HepG2 (cell line): ENCODE data around the gene MAPK1. TPM values are rescaled to one million over a fixed set of nuclear protein-coding genes. Genes with fewer than 3 reads are reported as not detected.

Experiments used
- CEBPG ChIP-seq: IDR thresholded peaks from 2 replicates; pipeline ENCODE4 v1.6.1; 2016
- CHCHD3 ChIP-seq: sonication (generic); formaldehyde crosslinking; IDR thresholded peaks from 2 replicates; pipeline ENCODE4 v1.8.0; 2022; ENCODE audit warnings: mild to moderate bottlenecking, missing genetic modification reagents, moderate library complexity
- ELF3 ChIP-seq: IDR thresholded peaks from 2 replicates; pipeline ENCODE4 v1.6.1; 2016; ENCODE audit warnings: missing genetic modification reagents, missing compliant biosample characterization
- HDAC1 ChIP-seq: sonication (generic); formaldehyde crosslinking; IDR thresholded peaks from 2 replicates; pipeline ENCODE4 v1.5.1; 2020; ENCODE audit warnings: mild to moderate bottlenecking, missing genetic modification reagents
- HMG20B ChIP-seq: conservative IDR thresholded peaks from 2 replicates; pipeline ENCODE4 v1.6.1; 2016; ENCODE audit warnings: missing genetic modification reagents, missing compliant biosample characterization
- NCOR1 ChIP-seq: fragments of 200-600 bp; sonication (generic); IDR thresholded peaks from 2 replicates; pipeline ENCODE4 v1.7.0; 2017; ENCODE audit warnings: antibody characterized with exemption, low read length, borderline replicate concordance
- NFAT5 ChIP-seq: sonication (generic); formaldehyde crosslinking; IDR thresholded peaks from 2 replicates; pipeline ENCODE4 v1.4.0; 2020; ENCODE audit warnings: missing genetic modification reagents
- PHF21A ChIP-seq: sonication (generic); formaldehyde crosslinking; IDR thresholded peaks from 2 replicates; pipeline ENCODE4 v1.5.0; 2020; ENCODE audit warnings: mild to moderate bottlenecking, missing genetic modification reagents
- POGK ChIP-seq: sonication (generic); formaldehyde crosslinking; conservative IDR thresholded peaks from 2 replicates; pipeline ENCODE4 v1.8.0; 2022; ENCODE audit warnings: mild to moderate bottlenecking, moderate library complexity, missing genetic modification reagents
- ZNF180 ChIP-seq: sonication (generic); formaldehyde crosslinking; IDR thresholded peaks from 2 replicates; pipeline ENCODE4 v1.4.0; 2020; ENCODE audit warnings: low read depth, missing genetic modification reagents, borderline replicate concordance
- ZNF574 ChIP-seq: sonication (generic); formaldehyde crosslinking; IDR thresholded peaks from 2 replicates; pipeline ENCODE4 v1.4.0; 2020; ENCODE audit warnings: missing genetic modification reagents
- polyA plus RNA-seq, 8 experiments: library from polyadenylated mRNA; depleted of rRNA in 3 of 8; stranded (reverse) in 7 of 8; unstranded in 1 of 8; fragments of >200 nt; fragmentation: Illumina TruSeq in 4 of 8; extraction: Trizol in 4 of 8; gene quantifications; 2 replicates each; pipeline versions ENCODE4 v1.2.1 to v1.2.3, GENCODE V29; 2011 to 2016; ENCODE audit warnings: low read depth in 4 of 8, missing spikeins in 1 of 8, mixed read lengths in 1 of 8; ENCODE audit not compliant: insufficient read depth in 1 of 8
- total RNA-seq, 5 experiments: library from RNA; depleted of rRNA; stranded (reverse); fragments of >200 nt; fragmentation: Illumina TruSeq; extraction: Trizol; gene quantifications; 2 replicates each; pipeline ENCODE4 v1.2.3, GENCODE V29; 2016; ENCODE audit warnings: low read depth in 1 of 5
- TF ChIP-seq, protein P1 (sequence below): sonication (generic); formaldehyde crosslinking; IDR thresholded peaks from 2 replicates; pipeline ENCODE4 v1.4.0; 2020; ENCODE audit warnings: missing genetic modification reagents, borderline replicate concordance

MAPK1 gene
- total and polyA plus RNA-seq, 2 of the 13 experiments (the other 11 are each of a cell fraction or from before 2014, with no cell fraction given) = 107 to 114 TPM

DNA sequence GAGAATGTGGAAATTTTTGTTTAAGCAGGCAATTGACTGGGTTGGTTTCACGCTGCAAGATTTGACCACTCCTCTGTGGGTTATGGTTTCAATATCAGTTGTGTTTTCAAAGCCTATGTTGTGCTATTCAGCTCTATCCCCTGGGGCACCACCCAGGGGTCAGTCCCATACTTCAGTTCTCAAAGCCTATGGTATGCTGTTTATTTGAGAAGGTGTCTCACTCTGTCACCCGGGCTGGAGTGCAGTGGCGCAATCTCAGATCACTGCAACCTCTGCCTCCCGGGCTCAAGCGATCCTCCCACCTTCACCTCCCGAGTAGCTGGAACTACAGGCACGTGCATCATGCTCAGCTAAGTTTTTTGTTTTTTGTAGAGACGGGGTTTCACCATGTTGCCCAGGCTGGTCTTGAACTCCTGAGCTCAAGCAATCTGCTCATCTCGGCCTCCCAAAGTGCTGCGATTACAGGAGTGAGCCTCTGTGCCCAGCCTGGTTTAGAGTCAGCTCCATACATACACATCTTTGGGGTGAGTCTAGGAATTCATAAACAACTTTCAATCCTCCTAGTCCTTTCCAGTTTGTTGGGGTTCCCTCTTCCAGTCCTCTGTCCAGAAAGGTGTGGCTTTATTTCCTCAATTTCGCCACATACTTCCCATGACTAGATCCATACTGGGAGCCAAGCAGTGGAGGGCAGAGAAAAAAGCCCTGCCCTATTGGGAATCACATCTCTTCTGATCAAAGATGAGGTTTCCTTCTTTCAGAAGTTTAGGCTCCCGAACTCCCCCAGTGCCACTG is 35.0 kb upstream of the MAPK1 start (continued):
- TF ChIP-seq NFAT5 (CRISPR knock-in tag) = no peak
- TF ChIP-seq NCOR1 = no peak
- TF ChIP-seq ELF3 (CRISPR knock-in tag) = no peak
- no peak for TF ChIP-seq HDAC1 (CRISPR knock-in tag)
- 0 out of 2 replicates have a peak, but pooled peaks have one; percentile 24 for TF ChIP-seq PHF21A (CRISPR knock-in tag)
- TF ChIP-seq CEBPG (CRISPR knock-in tag) = peak; percentile 89
- TF ChIP-seq, protein P1, sequence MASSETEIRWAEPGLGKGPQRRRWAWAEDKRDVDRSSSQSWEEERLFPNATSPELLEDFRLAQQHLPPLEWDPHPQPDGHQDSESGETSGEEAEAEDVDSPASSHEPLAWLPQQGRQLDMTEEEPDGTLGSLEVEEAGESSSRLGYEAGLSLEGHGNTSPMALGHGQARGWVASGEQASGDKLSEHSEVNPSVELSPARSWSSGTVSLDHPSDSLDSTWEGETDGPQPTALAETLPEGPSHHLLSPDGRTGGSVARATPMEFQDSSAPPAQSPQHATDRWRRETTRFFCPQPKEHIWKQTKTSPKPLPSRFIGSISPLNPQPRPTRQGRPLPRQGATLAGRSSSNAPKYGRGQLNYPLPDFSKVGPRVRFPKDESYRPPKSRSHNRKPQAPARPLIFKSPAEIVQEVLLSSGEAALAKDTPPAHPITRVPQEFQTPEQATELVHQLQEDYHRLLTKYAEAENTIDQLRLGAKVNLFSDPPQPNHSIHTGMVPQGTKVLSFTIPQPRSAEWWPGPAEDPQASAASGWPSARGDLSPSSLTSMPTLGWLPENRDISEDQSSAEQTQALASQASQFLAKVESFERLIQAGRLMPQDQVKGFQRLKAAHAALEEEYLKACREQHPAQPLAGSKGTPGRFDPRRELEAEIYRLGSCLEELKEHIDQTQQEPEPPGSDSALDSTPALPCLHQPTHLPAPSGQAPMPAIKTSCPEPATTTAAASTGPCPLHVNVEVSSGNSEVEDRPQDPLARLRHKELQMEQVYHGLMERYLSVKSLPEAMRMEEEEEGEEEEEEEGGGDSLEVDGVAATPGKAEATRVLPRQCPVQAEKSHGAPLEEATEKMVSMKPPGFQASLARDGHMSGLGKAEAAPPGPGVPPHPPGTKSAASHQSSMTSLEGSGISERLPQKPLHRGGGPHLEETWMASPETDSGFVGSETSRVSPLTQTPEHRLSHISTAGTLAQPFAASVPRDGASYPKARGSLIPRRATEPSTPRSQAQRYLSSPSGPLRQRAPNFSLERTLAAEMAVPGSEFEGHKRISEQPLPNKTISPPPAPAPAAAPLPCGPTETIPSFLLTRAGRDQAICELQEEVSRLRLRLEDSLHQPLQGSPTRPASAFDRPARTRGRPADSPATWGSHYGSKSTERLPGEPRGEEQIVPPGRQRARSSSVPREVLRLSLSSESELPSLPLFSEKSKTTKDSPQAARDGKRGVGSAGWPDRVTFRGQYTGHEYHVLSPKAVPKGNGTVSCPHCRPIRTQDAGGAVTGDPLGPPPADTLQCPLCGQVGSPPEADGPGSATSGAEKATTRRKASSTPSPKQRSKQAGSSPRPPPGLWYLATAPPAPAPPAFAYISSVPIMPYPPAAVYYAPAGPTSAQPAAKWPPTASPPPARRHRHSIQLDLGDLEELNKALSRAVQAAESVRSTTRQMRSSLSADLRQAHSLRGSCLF = no peak
- no peak for TF ChIP-seq CHCHD3 (CRISPR knock-in tag)
- TF ChIP-seq POGK (CRISPR knock-in tag) = 0 out of 2 replicates have a peak, but pooled peaks have one; percentile 41
- TF ChIP-seq ZNF574 (CRISPR knock-in tag) = no peak
- TF ChIP-seq HMG20B (CRISPR knock-in tag) = 0 out of 2 replicates have a peak, but pooled peaks have one; percentile 26
- TF ChIP-seq ZNF180 (CRISPR knock-in tag) = no peak
